Pancreas (tissue), 10 donors: ENCODE results near the gene LMO2. TPM values are rescaled to one million over a fixed set of nuclear protein-coding genes. Genes with fewer than 3 reads are reported as not detected.

ENCODE experiments used
- ATAC-seq, 4 donors: fragments of 200-7000 bp; cut with Tn5 transposase; one replicate each; pipeline versions ENCODE4 v1.8.0 to v1.9.1; 2020; ENCODE audit warnings: mild to moderate bottlenecking in 4 of 4, moderate library complexity in 4 of 4
- DNase-seq, 6 donors: peaks; one replicate each; pipeline ENCODE4 v3.0.0-alpha.2; 2020
- FAIRE-seq: peaks from 2 replicates; lab custom pipeline; 2012; peaks lifted over from hg19 to GRCh38; lab: Jason Lieb, UNC
- H3K27ac ChIP-seq, 4 donors: fragments of 200-600 bp; sonication (generic); 1 replicate in 3 of 4; 2 replicates in 1 of 4; pipeline versions ENCODE4 v1.5.0 to v1.8.0; 2020
- H3K27me3 ChIP-seq, 4 donors: fragments of 200-600 bp; one replicate each; pipeline ENCODE4 v1.8.0; 2021
- H3K36me3 ChIP-seq, 3 donors: fragments of 200-600 bp; sonication (generic) in 1 of 3; one replicate each; pipeline versions ENCODE4 v1.5.0 to v1.8.0; 2020 to 2021
- H3K4me1 ChIP-seq, 3 donors: fragments of 200-600 bp; one replicate each; pipeline ENCODE4 v1.8.0; 2021
- H3K4me3 ChIP-seq, 4 donors: fragments of 200-600 bp; sonication (generic) in 2 of 4; one replicate each; pipeline versions ENCODE4 v1.5.0 to v1.8.0; 2020 to 2021
- H3K9me3 ChIP-seq, 4 donors: fragments of 200-600 bp; one replicate each; pipeline ENCODE4 v1.8.0; 2021
- WGBS, 2 donors: extraction: QIAGEN DNeasy Blood & Tissue Kit; methylation state at CpG; one replicate each; pipeline ENCODE4 v1.1.7; 2013; 5-methylcytosine and 5-hydroxymethylcytosine counted together
- intact Hi-C, 3 donors: fragments of 100-400 bp; cut with DNase I; formaldehyde crosslinking; loops; one replicate each; pipeline versions ENCODE4 v1.11.1 to v1.14.2; 2022
- polyA plus RNA-seq, 2 donors: library from polyadenylated mRNA; stranded (reverse); fragments of 200-250 nt; gene quantifications; one replicate each; pipeline ENCODE4 v1.2.3, GENCODE V29; 2013
- total RNA-seq, 6 donors: library from RNA; stranded (reverse); fragmentation: NEBNext Ultra II Directional in 4 of 6; extraction: Animal tissue kit (Norgen Biotek cat#: 25700) in 4 of 6; gene quantifications; one replicate each; pipeline versions ENCODE4 v1.2.1 to v1.2.4, GENCODE V29; 2021 to 2023
- TF ChIP-seq, protein P1 (sequence below), 4 donors: fragments of 200-600 bp; sonication (generic) in 3 of 4; IDR thresholded peaks; one replicate each; pipeline versions ENCODE4 v1.5.0 to v1.8.0; 2021; ENCODE audit warnings: antibody characterized with exemption in 4 of 4
- donor health status: healthy with polysubstance abuse.
- donor health status: DM: no; HTN: no; CAD: no; lungs with moderate emphysema.
- donor health status: DM: no; HTN: no; CAD: no.
- donor health status: control.
- donor health status: control.
- donor health status: Bipolar disorder and iron deficiency.
- donor health status: DM: yes; HTN: yes; CAD: no.
- donor health status: DM: no; HTN: no; CAD: no.
- donor health status: DM: no; HTN: no; CAD: no.
- donor health status: DM: yes; HTN: yes; CAD: no.

The LMO2 gene
- total and polyA plus RNA-seq, 8 donors, result 2.4 to 24.3 (median 7.8) TPM

DNA sequence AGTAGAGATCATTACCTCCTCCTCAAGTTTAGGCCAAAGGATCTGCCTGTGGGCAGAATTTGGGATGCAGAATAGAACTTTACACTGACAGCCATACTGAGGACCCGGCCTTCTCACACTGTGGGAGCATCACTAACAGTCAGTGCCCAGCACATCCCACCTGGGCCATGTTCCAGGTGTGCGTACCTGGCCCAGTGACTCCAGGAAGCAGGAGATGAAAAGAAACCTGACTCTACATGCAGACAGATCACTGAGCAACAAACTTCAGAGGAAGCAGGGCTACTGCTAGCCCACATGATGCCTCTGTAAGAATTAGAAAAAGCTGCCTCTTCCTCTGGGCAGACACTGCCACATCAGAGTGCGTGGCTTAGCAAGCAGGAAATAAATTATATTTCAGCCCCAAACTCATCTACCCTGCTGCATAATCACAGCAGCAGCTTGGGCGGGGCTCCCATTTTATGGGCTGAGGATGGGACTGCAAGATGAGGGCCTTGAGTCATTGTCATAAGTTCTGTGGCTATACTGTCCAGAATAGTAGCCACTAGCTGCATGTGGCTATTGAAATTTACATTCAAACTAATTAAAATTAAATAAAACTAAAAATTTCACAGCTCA, 6.0 kb upstream of the LMO2 start:
- DNase-seq (no peak), ATAC-seq (no peak), FAIRE-seq (no peak)
- Histone ChIP-seq H3K36me3 (no peaks in the 10 kb centered on the region), H3K27me3 (no peaks in the 10 kb centered on the region), H3K4me3 (no peak overlapping the region), H3K4me1 (no peaks in the 10 kb centered on the region), H3K27ac (no peak overlapping the region), H3K9me3 (no peaks in the 10 kb centered on the region)
- TF ChIP-seq, protein P1, sequence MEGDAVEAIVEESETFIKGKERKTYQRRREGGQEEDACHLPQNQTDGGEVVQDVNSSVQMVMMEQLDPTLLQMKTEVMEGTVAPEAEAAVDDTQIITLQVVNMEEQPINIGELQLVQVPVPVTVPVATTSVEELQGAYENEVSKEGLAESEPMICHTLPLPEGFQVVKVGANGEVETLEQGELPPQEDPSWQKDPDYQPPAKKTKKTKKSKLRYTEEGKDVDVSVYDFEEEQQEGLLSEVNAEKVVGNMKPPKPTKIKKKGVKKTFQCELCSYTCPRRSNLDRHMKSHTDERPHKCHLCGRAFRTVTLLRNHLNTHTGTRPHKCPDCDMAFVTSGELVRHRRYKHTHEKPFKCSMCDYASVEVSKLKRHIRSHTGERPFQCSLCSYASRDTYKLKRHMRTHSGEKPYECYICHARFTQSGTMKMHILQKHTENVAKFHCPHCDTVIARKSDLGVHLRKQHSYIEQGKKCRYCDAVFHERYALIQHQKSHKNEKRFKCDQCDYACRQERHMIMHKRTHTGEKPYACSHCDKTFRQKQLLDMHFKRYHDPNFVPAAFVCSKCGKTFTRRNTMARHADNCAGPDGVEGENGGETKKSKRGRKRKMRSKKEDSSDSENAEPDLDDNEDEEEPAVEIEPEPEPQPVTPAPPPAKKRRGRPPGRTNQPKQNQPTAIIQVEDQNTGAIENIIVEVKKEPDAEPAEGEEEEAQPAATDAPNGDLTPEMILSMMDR (IDR thresholded peaks at IDR 0.05), result no peak
- 85 to 86% methylated on average over 4 of the region's 4 CpGs for WGBS, 2 donors
- intact Hi-C loops, result no loop called here

DNA sequence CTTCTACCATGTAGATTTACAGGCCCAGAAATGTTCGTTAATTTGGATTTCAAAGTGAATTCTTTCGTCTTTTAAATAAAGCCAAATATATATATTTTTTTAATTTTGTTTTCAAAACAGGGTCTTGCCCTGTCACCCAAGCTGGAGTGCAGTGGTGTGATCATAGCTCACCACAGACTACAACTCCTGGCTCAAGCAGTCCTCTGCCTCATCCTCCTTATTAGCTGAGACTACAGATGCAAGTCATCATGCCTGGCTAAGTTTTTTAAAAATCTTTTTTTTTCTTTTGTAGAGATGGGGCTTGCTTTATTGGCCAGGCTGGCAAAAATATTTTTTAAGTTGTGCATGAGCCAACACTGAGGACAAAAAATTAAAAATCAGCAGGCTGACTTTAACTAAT, 5.0 kb upstream of the LMO2 start:
- H3K36me3 ChIP-seq, result no peaks in the 10 kb centered on the region
- intact Hi-C loops, result no loop called here
- H3K27me3 ChIP-seq, result no peaks in the 10 kb centered on the region
- no peak overlapping the region for H3K27ac ChIP-seq
- WGBS, 2 donors, result 80 to 81% methylated on average over 2 of the region's 2 CpGs
- TF ChIP-seq, protein P1 (IDR thresholded peaks at IDR 0.05), result no peak
- H3K9me3 ChIP-seq, result no peaks in the 10 kb centered on the region
- no peak overlapping the region for H3K4me3 ChIP-seq
- FAIRE-seq (no peak), DNase-seq (no peak), ATAC-seq (no peak)
- H3K4me1 ChIP-seq, result no peaks in the 10 kb centered on the region

DNA sequence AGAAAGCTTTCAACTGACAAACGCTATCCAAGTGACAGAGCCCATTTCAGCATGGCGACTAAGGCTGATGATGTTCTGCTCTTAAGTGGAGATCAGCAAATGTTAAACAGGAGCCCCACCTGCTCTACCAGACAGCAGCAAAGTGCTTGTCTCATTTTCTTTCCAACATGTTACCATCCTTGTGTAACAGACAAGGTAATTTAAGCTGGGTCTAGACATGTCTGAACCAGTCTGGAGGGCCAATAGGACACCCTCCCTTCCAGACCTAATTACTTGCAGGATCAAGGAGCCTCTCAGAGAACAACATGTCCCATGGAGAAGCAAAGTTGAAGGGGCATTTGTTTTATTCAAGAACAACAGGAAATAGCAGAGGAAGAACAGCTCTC, 3.9 kb upstream of the LMO2 start:
- H3K4me3 ChIP-seq, result no peak overlapping the region
- TF ChIP-seq, protein P1 (IDR thresholded peaks at IDR 0.05), result no peak
- intact Hi-C loops, result no loop called here
- no peaks in the 10 kb centered on the region for H3K4me1 ChIP-seq
- no peaks in the 10 kb centered on the region for H3K36me3 ChIP-seq
- H3K9me3 ChIP-seq, result no peaks in the 10 kb centered on the region
- 86 to 89% methylated on average over 2 of the region's 2 CpGs for WGBS, 2 donors
- H3K27ac ChIP-seq, result no peak overlapping the region
- H3K27me3 ChIP-seq, result no peaks in the 10 kb centered on the region
- DNase-seq (no peak), ATAC-seq (no peak), FAIRE-seq (no peak)

DNA sequence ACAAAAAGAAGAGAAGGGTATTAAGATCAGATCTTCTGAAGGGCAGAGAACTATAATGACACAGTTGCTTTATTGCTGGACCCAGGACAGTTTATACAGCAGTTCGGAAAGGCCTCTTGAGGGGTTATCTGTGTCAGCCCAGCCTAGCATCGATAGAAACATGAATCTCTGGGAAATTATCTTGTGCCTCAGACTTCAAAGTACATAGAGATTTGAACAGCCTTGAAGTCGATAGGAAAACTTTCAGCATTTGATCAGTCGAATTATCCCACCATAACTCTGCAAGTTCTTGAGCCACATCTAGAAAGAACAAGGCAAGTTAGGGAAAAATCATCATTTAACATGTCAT, 2.5 kb upstream of the LMO2 start:
- peak overlapping the region in 1 of 4 donors; percentile 1 for H3K4me3 ChIP-seq
- H3K36me3 ChIP-seq, result no peaks in the 10 kb centered on the region
- FAIRE-seq (no peak), ATAC-seq (no peak), DNase-seq (no peak)
- TF ChIP-seq, protein P1 (IDR thresholded peaks at IDR 0.05), result no peak
- no peak overlapping the region for H3K27ac ChIP-seq
- WGBS, 2 donors, result 56 to 60% methylated on average over 4 of the region's 4 CpGs
- intact Hi-C loops, result no loop called here
- no peaks in the 10 kb centered on the region for H3K27me3 ChIP-seq
- H3K4me1 ChIP-seq, result no peaks in the 10 kb centered on the region
- H3K9me3 ChIP-seq, result no peaks in the 10 kb centered on the region

DNA sequence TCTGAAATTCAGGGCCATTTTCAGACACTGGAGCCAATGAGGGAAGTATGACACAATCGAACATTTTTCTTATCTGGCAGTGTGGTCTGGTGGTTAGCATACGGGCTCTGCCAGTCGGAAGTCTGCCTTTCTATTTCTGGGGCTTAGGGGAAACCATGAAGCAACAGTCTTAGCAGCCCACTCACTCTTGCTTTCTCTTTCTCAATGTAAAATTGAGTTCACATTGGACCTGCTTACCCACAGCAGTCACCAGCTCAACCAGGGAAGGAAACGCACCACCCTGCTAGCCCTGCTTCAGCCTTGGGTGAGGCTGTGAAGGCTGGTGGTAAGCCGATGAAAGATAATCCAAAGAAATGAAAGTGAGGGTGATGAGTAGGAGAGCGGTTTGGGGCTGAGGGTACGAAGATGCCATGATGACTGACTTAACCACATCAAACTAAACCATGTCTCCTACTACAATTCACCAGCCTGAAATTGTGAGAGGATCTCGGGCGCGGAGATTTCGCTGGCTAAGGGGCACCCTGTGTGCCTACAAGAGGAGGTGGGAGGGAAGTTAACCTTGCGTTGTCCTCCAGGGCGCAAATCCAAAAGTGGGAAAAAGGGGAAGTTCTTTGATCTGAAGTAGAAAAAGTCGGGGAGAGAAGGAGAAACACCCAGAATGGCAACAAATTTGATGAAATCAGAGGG, 2.0 kb upstream of the LMO2 start:
- Histone ChIP-seq H3K27me3 (no peaks in the 10 kb centered on the region), H3K36me3 (no peaks in the 10 kb centered on the region), H3K27ac (no peak overlapping the region), H3K4me3 (peak overlapping the region in 1 of 4 donors; percentile 1), H3K9me3 (no peaks in the 10 kb centered on the region), H3K4me1 (no peaks in the 10 kb centered on the region)
- ATAC-seq (peak in 2 of 4 donors; percentile 26 to 59), DNase-seq (no peak), FAIRE-seq (no peak)
- TF ChIP-seq, protein P1 (IDR thresholded peaks at IDR 0.05), result no peak
- intact Hi-C loops, result no loop called here
- 77 to 79% methylated on average over 14 of the region's 14 CpGs for WGBS, 2 donors
